ENCODE results near the gene KNTC1. TPM values are rescaled to one million over a fixed set of nuclear protein-coding genes. Genes with fewer than 3 reads are reported as not detected.

KNTC1 gene
- total RNA-seq, 4 donors from 2014 or later = 21.3 to 80.0 (median 28.2) TPM

DNA sequence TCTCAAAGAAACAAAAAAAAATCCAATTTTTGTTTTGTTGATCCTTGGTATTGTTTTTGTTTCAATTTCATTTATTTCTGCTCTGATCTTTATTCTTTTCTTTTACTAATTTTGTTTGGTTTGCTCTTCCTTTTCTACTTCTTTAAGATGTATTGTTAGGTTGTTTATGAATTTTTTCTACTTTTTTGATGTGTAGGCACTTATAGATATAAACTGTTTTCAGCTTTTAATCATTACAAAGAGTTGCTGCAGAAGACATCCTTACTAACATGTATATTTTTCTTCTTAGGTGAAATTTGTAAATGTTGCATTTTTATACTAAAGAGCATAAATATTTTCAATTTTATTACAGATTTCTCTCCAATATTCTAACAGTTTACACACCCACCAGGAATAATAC is 69.8 kb downstream of the KNTC1 start:
- Histone ChIP-seq H3K27me3 (no peaks in the 10 kb centered on the region), H3K9me3 (no peaks in the 10 kb centered on the region), H3K36me3 (peaks cover 0 to 9% (median 0%) of the 10 kb centered on the region in 3 donors), H3K4me3 (no peak overlapping the region), H3K27ac (no peak overlapping the region), H3K4me1 (no peaks in the 10 kb centered on the region)
- no peak for DNase-seq
- TF ChIP-seq, protein P1, sequence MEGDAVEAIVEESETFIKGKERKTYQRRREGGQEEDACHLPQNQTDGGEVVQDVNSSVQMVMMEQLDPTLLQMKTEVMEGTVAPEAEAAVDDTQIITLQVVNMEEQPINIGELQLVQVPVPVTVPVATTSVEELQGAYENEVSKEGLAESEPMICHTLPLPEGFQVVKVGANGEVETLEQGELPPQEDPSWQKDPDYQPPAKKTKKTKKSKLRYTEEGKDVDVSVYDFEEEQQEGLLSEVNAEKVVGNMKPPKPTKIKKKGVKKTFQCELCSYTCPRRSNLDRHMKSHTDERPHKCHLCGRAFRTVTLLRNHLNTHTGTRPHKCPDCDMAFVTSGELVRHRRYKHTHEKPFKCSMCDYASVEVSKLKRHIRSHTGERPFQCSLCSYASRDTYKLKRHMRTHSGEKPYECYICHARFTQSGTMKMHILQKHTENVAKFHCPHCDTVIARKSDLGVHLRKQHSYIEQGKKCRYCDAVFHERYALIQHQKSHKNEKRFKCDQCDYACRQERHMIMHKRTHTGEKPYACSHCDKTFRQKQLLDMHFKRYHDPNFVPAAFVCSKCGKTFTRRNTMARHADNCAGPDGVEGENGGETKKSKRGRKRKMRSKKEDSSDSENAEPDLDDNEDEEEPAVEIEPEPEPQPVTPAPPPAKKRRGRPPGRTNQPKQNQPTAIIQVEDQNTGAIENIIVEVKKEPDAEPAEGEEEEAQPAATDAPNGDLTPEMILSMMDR (IDR thresholded peaks at IDR 0.05) = no peak
- no peak for TF ChIP-seq POLR2A (IDR thresholded peaks at IDR 0.05)

DNA sequence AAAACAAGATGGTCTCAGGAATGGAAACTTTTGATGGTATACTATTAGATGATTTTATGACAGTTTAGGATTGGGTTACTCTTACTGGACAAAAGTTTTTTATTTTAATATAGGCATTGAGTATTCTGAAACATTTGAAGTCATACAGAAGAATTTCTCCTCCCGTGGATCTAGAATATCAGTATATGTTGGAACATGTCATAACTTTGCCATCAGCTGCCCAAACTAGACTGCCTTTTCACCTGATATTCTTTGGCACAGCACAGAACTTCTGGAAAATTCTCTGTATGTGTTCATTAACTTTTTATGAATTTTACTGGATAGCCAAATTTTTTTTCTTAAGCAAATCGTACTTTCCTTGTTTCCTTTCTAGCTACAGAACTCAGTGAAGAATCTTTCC is 75.4 kb downstream of the KNTC1 start:
- H3K9me3 ChIP-seq = no peaks in the 10 kb centered on the region
- H3K27me3 ChIP-seq = no peaks in the 10 kb centered on the region
- H3K4me3 ChIP-seq = no peak overlapping the region
- TF ChIP-seq POLR2A (IDR thresholded peaks at IDR 0.05) = no peak
- TF ChIP-seq, protein P1 (IDR thresholded peaks at IDR 0.05) = no peak
- peaks cover 0 to 5% (median 0%) of the 10 kb centered on the region in 3 donors for H3K36me3 ChIP-seq
- no peaks in the 10 kb centered on the region for H3K4me1 ChIP-seq
- no peak overlapping the region for H3K27ac ChIP-seq
- DNase-seq = no peak

DNA sequence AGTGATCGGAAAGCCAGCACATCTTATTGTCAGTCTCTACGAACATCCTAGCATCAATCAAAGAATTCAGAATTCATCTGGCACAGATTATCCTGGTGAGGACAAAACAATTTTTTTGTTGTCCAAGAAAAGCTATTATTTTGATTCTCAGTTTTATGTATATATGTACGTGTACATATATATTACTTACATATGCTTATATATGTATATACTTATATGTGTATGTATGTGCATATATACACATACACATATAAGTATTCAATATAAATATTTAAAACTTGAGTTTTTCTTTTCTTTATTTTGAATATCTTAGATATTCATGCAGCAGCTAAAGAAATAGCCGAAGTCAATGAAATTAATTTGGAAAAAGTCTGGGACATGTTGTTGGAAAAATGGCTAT is 77.9 kb downstream of the KNTC1 start:
- H3K36me3 ChIP-seq = peaks cover 0 to 5% (median 0%) of the 10 kb centered on the region in 3 donors
- H3K4me3 ChIP-seq = no peak overlapping the region
- H3K4me1 ChIP-seq = no peaks in the 10 kb centered on the region
- no peaks in the 10 kb centered on the region for H3K9me3 ChIP-seq
- TF ChIP-seq POLR2A (IDR thresholded peaks at IDR 0.05) = no peak
- TF ChIP-seq, protein P1 (IDR thresholded peaks at IDR 0.05) = no peak
- no peak for DNase-seq
- no peaks in the 10 kb centered on the region for H3K27me3 ChIP-seq
- no peak overlapping the region for H3K27ac ChIP-seq

DNA sequence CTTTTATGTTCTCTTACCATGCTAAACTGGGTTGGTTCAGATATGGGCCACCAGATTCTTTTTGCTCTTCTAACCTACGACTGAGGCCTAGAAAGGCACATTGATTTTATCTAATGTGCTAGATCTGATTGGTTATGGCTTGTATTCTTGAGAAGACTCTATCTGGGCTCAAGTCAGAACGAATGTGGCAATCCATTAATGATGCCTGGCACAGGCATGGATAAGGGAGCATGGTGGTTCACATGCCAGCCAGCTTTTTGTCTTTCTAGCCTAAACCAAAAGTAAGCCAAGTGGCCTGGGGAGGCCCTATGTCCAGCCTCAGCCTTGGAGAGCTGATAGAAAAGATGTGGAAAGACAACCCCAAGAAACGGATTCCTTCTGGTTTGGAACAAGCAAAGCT is 82.7 kb downstream of the KNTC1 start:
- Histone ChIP-seq H3K4me1 (no peaks in the 10 kb centered on the region), H3K27me3 (no peaks in the 10 kb centered on the region), H3K9me3 (no peaks in the 10 kb centered on the region), H3K4me3 (no peak overlapping the region), H3K27ac (no peak overlapping the region), H3K36me3 (peaks cover 0 to 15% (median 0%) of the 10 kb centered on the region in 3 donors)
- no peak for DNase-seq
- no peak for TF ChIP-seq POLR2A (IDR thresholded peaks at IDR 0.05)

DNA sequence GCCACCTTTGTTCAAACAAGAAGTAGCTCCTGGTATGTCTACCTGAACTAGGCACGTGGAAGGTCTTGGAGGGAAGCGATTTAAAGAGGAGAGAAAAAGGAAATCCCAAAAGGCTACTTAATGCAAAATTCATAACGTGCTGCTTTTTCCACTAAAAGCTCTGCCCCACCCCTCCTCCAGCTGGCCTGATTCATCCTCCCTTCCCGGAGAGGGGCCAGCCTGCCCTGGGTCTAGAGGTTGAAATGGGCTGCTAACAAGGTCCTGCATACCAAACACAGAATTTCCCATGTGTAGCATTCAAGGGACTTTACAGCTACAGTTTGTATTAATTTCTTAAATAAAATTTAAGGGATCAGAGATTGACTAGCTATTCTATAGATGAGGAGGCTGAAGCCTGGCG is 83.2 kb downstream of the KNTC1 start:
- no peaks in the 10 kb centered on the region for H3K4me1 ChIP-seq
- DNase-seq = no peak
- no peaks in the 10 kb centered on the region for H3K27me3 ChIP-seq
- no peaks in the 10 kb centered on the region for H3K9me3 ChIP-seq
- peaks cover 0 to 15% (median 0%) of the 10 kb centered on the region in 3 donors for H3K36me3 ChIP-seq
- no peak overlapping the region for H3K4me3 ChIP-seq
- H3K27ac ChIP-seq = no peak overlapping the region
- no peak for TF ChIP-seq POLR2A (IDR thresholded peaks at IDR 0.05)
- TF ChIP-seq, protein P1 (IDR thresholded peaks at IDR 0.05) = no peak

DNA sequence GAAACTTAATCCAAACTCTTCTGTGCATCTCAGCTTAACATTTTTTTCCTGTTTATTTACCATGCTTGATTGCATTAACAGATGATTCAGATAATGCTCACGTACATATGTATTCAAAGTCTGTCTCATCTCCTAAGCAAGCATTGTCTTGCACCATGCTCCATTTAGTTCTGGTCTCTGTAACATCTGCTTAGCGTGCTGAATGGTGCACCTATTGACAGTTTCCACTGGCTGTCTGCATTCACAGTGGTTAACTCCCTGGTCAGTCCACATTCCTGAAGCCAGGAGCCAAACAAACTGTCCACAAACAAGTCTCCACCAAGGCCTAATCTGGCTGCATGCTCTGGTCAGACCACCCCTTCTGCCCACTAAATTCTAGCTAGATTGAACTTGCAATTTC is 83.9 kb downstream of the KNTC1 start:
- H3K4me3 ChIP-seq = no peak overlapping the region
- no peaks in the 10 kb centered on the region for H3K4me1 ChIP-seq
- H3K27me3 ChIP-seq = no peaks in the 10 kb centered on the region
- TF ChIP-seq POLR2A (IDR thresholded peaks at IDR 0.05) = no peak
- TF ChIP-seq, protein P1 (IDR thresholded peaks at IDR 0.05) = no peak
- H3K9me3 ChIP-seq = no peaks in the 10 kb centered on the region
- H3K36me3 ChIP-seq = peaks cover 0 to 15% (median 0%) of the 10 kb centered on the region in 3 donors
- DNase-seq = no peak
- H3K27ac ChIP-seq = no peak overlapping the region
